GM21619 (cell line): ENCODE results near the gene DNAH6.
A peak's percentile ranks its signal among the peaks of the same experiment; 100 is the strongest.
"Not testable (repeated sequence)": the region's sequence is repeated elsewhere in the genome, so short reads cannot be mapped to it uniquely, and the experiment has no call there.

Source experiments
- ATAC-seq: cut with Tn5 transposase; IDR thresholded peaks from one replicate; pipeline ENCODE4 v1.9.1; 2021; ENCODE audit not compliant: unreplicated experiment

The DNAH6 gene

GRCh38 chr2:84862006-84862405 lies 345.7 kb downstream of the DNAH6 start:
- ATAC-seq = no peak

DNA sequence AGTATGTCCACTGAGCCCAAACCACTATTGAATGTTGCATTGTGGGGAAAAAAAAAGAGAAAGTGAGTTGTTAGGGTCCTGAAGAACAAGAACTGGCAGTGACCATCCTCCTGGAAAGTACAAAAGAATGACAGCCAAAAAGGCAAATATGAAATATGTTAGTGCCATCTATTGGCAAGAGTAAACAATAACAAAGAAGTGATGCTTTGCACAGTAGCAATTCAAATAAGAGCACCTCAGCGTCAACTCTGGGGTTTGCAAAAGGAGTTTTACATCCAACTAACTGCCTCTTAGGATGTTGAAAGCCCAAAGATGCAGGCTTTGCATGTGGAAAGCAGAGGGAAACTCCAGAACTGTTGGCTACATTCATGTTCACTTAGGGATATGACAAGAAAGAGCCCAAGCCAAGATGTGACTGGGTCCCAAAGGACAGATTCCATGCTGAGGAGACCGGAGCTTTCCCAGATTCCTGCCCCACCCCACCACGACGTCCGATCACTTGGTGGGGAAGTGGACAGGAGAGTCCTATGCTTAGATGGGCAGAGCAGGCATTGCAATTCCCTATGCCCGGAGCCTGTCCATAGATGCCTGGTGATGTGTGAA lies 349.0 kb downstream of the DNAH6 start:
- ATAC-seq = peak; percentile 80

DNA sequence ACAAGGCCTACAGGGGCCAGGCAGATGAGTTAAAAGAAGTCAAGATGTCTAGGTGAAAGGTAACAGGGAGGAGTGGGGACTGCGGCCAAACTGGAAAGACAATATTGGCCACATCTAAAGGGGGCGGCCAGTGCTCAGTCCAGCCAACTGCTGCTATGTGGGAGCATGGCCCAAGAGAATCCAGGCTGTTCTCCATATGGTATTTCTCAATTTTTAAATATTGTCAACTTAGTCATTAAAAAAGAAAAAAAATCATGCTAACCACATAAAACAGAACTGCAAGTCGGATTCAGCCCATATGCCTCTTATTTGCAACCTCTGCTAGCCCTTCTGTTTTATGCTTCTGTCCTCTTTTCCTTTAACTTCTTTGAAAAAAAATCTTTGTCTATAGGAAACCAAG lies 349.8 kb downstream of the DNAH6 start:
- no peak for ATAC-seq

DNA sequence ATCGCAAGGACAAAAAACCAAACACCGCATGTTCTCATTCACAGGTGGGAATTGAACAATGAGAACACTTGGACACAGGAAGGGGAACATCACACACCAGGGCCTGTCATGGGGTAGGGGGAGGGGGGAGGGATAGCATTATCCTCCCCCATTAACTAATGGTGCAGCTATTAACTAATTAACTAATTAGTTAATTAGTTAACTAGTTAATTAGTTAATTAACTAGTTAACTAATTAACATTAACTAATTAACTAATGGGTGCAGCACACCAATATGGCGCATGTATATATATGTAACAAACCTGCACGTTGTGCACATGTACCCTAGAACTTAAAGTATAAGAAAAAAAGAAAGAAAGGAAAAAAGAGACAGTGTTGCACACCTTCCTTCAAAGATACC lies 352.0 kb downstream of the DNAH6 start:
- ATAC-seq = not testable (repeated sequence)
